HUES64 (cell line): ENCODE results near the gene PC.

Experiments used
- H3K27ac ChIP-seq: 2 replicates; pipeline ENCODE4 v1.7.0; 2013; ENCODE audit warnings: low read depth, low read length, inconsistent platforms
- H3K27me3 ChIP-seq: 2 replicates; pipeline ENCODE4 v1.6.1; 2013; ENCODE audit warnings: mild to moderate bottlenecking, low read length; ENCODE audit not compliant: insufficient read depth
- H3K36me3 ChIP-seq: 2 replicates; pipeline ENCODE4 v1.6.1; 2013; ENCODE audit warnings: mild to moderate bottlenecking, low read length; ENCODE audit not compliant: insufficient read depth
- H3K4me1 ChIP-seq: 2 replicates; pipeline ENCODE4 v1.6.1; 2013; ENCODE audit warnings: mild to moderate bottlenecking, low read length, moderate library complexity; ENCODE audit not compliant: insufficient read depth
- H3K4me3 ChIP-seq: 2 replicates; pipeline ENCODE4 v1.5.1; 2013; ENCODE audit warnings: mild to moderate bottlenecking, low read length, moderate library complexity
- H3K9ac ChIP-seq: 2 replicates; pipeline ENCODE4 v1.6.1; 2013; ENCODE audit warnings: mild to moderate bottlenecking, low read depth, low read length
- H3K9me3 ChIP-seq: 2 replicates; pipeline ENCODE4 v1.6.1; 2013; ENCODE audit warnings: low read depth, low read length; ENCODE audit not compliant: insufficient read depth
- WGBS: fragments of 150-250, 120-280 bp; methylation state at CpG from one replicate; pipeline ENCODE4 v1.1.7; 2013; ENCODE audit warnings: missing lambda C conversion rate; 5-methylcytosine and 5-hydroxymethylcytosine counted together

PC gene

DNA sequence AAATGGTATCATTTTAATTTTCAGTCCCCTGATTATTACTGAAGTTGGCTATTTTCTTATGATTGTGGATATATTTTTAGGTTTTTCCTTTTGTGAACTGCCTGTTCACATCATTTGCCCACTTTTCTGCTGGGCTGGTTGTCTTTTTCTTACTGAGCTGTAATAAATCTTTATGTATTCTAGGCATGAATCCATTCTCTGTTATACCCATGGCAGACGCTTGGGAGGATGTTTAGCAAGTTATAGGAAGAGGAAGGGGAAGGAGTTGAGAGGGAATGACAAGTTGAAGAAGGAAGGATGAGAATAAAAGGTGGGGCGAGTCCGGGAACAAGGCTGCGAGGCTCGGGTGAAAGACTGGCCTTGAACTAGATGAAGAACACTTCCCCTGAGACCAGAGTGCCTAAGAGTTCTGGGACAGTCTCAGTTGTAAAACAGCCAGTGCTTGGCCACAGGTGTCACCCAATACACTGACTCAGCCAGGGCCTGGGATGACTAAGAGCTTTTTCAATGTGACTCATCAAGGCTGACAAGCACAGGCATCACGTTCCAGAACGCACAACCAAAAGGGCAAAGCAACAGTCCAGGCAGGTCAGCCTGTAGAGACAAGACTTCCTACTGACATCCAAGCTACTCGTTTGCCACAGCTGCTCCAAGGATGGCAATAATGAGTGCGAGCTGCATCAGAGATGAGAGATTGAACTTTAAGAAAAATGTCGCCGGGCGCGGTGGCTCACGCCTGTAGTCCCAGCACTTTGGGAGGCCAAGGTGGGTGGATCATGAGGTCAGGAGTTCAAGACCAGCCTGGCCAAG is 66.1 kb downstream of the PC start:
- Histone ChIP-seq H3K4me1 (peaks cover 22% of the 10 kb centered on the region), H3K27ac (no peak overlapping the region), H3K4me3 (no peak overlapping the region)

DNA sequence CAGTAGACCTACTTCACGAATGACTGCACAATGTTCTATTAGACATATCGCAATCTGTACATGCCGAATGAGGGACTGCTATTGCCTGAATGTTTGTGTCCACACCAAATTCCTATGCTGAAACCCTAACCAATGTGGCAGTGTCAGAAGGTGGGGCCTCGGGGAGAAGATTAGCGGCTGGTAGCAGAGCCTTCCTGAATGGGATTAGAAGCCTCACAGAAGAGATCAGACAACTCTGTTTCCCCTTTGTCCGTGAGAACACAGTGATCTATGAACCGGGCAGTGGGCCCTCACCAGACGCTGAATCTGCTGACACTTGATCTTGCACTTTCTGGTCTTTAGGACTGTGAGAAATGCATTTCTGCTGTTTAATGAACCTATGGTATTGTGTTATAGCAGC is 68.2 kb downstream of the PC start:
- Histone ChIP-seq H3K9ac (no peak overlapping the region), H3K9me3 (no peaks in the 10 kb centered on the region), H3K36me3 (no peaks in the 10 kb centered on the region), H3K27me3 (no peaks in the 10 kb centered on the region), H3K4me3 (no peak overlapping the region), H3K27ac (no peak overlapping the region), H3K4me1 (peaks cover 24% of the 10 kb centered on the region)
- WGBS, result 81% methylated on average over 8 of the region's 8 CpGs

More for the DNA sequence above, 66.1 kb downstream of the PC start:
- no peak overlapping the region for H3K9ac ChIP-seq
- no peaks in the 10 kb centered on the region for H3K27me3 ChIP-seq
- WGBS, result 85% methylated on average over 14 of the region's 14 CpGs
- no peaks in the 10 kb centered on the region for H3K9me3 ChIP-seq
- H3K36me3 ChIP-seq, result no peaks in the 10 kb centered on the region

DNA sequence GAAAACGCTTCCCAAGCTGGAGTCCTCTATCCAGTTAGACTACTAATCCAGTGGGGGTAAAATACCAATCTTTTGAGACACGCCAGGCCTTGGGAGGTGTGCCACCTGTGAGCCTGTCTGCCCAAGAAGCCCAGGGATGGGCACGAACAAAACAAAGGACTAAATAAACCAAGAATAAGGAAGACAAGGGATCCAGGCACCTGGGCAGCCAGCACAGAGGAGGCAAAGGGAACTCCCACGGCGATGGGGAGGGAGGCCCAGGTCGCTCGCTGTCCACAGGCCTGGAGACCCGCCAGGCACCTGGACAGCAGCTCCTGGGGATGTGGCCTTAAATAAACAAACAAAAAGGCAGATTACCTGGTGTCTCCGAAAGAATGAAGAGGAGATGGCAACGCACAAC is 69.9 kb downstream of the PC start:
- Histone ChIP-seq H3K9me3 (no peaks in the 10 kb centered on the region), H3K27ac (no peak overlapping the region), H3K4me3 (no peak overlapping the region), H3K4me1 (peaks cover 14% of the 10 kb centered on the region; the same call in 1 of the 2 replicates), H3K36me3 (no peaks in the 10 kb centered on the region), H3K9ac (no peak overlapping the region), H3K27me3 (no peaks in the 10 kb centered on the region)
- WGBS, result 93% methylated on average over 10 of the region's 10 CpGs

DNA sequence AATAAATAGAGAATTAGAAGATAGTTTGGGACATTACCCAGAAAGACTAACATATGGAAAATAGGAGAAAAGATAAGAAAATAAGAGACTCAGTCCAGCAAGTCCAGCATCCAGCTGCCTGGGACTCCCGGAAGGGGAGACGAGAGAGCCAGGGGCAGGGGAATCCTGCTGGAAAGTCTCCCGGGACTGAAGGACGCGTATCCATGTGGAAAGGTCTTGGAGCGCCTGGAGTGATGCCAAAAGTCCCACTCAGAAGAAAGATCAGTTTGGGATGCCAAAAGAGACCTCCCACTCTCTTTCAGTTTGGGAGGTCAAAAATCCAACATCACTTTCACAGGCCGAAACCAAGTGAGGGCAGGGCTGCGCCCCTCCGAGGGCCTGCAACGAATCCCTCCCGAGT is 70.7 kb downstream of the PC start:
- Histone ChIP-seq H3K4me3 (no peak overlapping the region), H3K9me3 (no peaks in the 10 kb centered on the region), H3K27ac (no peak overlapping the region), H3K36me3 (no peaks in the 10 kb centered on the region), H3K27me3 (no peaks in the 10 kb centered on the region), H3K4me1 (peaks cover 8% of the 10 kb centered on the region; the same call in 1 of the 2 replicates), H3K9ac (no peak overlapping the region)
- 96% methylated on average over 11 of the region's 11 CpGs for WGBS

DNA sequence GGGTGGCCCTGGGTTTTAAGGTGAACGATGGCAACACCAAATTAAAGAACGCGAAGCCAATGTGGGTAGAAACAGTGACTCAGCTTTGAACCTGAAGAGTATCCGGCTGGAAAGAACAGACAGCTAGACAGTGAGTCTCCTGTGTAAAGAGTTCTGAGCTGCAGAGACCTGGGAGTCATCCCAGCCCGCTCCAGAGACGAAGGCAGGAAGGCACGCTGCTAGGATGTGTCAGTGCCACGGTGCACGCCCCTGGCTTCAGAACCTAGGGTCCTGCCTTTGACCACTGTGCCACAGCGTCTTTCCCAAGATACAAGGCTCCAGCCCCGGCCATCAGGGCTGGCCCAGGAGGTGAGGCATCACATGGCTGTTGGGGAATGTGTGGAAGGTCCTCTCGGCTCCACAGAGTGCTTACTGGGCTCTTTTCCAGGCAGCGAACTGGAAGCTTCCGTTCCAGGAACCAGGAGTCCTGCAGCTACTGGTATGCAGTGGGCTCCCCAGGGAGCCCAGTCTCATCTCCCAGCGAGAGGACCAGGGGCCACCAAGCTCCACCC is 71.4 kb downstream of the PC start:
- H3K9ac ChIP-seq, result no peak overlapping the region
- H3K4me1 ChIP-seq, result peaks cover 8% of the 10 kb centered on the region; the same call in 1 of the 2 replicates
- no peak overlapping the region for H3K27ac ChIP-seq
- no peaks in the 10 kb centered on the region for H3K9me3 ChIP-seq
- H3K27me3 ChIP-seq, result no peaks in the 10 kb centered on the region
- 89% methylated on average over 15 of the region's 15 CpGs for WGBS
- no peaks in the 10 kb centered on the region for H3K36me3 ChIP-seq
- H3K4me3 ChIP-seq, result no peak overlapping the region

DNA sequence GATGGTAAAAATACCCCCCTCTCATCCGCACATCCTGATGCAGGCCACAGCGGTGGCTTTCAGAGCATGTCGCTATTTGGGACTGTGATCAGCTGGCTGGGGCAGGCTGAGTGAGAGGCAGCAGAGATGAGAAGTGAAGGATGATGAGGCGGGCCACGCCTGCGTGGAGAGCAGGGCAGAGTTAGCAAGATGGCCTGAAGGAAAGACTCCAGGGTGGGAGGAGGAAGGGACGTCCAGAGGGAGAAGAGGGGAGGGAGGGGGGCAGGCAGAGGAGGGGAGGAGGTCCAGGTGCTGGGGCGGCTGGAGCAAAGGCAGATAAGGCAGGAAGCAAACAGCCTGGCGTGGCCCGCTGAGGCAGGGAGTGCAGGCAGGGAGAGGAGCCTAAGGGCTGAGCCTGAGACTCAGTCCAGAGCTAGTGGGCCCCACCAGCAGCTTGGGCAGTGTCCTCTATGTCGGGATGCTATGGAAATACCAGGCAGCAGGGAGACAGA is 72.2 kb downstream of the PC start:
- Histone ChIP-seq H3K9me3 (no peaks in the 10 kb centered on the region), H3K9ac (no peak overlapping the region), H3K27ac (no peak overlapping the region), H3K4me3 (no peak overlapping the region), H3K4me1 (peaks cover 10% of the 10 kb centered on the region), H3K27me3 (no peaks in the 10 kb centered on the region), H3K36me3 (no peaks in the 10 kb centered on the region)
- 78% methylated on average over 11 of the region's 11 CpGs for WGBS

DNA sequence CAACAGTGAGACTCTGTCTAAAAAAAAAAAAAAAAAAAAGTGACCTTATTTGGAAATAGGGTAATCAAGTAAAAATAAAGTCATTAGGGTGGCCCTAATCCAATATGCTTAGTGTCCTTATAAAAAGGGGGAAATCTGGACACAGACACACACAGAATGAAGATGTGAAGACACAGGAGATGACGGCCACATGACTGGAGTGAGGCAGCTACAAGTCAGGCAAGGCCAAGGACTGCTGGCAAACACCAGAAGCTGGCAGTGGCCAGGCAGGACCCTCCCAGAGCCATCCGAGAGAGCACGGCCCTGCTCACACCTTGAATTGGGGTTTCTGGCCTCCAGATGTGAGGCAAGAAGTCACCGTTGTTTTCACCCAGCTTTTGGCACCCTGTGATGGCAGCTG is 72.7 kb downstream of the PC start:
- H3K27ac ChIP-seq, result no peak overlapping the region
- H3K4me3 ChIP-seq, result no peak overlapping the region
- H3K9me3 ChIP-seq, result no peaks in the 10 kb centered on the region
- no peaks in the 10 kb centered on the region for H3K36me3 ChIP-seq
- H3K27me3 ChIP-seq, result no peaks in the 10 kb centered on the region
- 92% methylated on average over 4 of the region's 4 CpGs for WGBS
- no peak overlapping the region for H3K9ac ChIP-seq
- peaks cover 15% of the 10 kb centered on the region for H3K4me1 ChIP-seq

DNA sequence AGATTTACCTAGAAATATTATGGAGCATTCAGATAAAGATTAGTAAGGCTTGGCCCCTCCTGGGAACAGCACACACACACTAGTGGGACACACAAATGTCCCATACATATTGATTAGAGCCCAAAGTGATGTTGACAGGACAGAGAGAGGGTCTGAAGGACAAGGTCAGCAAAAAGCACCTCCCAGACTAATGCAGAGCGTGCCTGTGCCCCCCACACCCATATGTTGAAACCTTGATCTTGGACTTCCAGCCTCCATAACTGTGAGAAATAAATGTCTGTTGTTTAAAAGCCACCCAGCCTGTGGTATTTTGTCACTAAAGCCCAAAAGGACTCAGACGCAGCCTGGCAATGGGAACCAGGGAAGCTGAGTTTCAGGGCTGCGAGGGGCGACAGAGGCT is 73.7 kb downstream of the PC start:
- no peaks in the 10 kb centered on the region for H3K9me3 ChIP-seq
- no peaks in the 10 kb centered on the region for H3K27me3 ChIP-seq
- peaks cover 10% of the 10 kb centered on the region for H3K4me1 ChIP-seq
- no peak overlapping the region for H3K9ac ChIP-seq
- no peak overlapping the region for H3K4me3 ChIP-seq
- H3K36me3 ChIP-seq, result no peaks in the 10 kb centered on the region
- WGBS, result 96% methylated on average over 4 of the region's 4 CpGs
- no peak overlapping the region for H3K27ac ChIP-seq

DNA sequence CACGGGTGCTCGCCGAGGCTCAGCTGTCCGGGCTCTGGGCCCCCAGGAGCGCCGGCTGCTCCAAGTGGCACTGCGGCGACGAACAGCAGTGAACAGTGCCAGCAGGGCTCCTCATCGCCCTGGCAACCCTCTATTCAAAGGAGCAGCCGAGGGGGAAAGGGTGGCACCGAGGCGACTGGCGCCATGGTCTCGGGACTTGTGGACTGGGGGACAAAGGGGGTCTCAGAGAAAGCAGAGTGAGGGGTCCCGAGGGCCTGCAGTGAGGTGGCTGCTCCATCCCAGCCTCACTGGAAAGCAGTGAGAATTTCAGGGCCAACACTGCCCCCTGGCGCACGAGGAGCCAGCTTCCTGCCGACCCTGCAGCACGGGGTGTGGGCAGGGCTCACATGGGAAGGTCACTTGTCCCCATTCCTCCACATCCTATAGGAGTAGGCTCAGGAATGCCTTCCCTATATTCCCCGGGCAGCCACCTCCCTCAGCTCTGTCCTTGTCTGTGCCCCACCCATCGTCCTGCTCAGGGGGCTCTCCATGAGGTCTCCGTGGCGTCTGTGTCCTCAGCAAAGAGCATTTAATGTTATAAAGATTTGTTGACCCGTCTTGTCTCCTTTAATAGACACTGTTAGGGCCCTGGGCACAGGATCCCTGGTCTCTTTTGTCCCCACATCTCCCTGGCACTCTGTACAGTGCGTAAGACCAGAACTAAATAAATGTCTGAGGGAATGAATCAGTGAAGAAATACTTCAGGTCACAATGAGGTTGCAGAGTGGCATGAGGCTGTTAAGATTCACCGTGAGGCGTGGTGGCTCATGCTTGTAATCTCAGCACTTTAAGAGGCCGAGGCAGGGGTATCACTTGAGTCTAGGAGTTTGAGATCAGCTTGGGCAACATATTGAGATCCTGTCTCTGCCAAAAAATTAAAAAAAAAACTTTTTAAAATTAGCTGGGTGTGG is 74.9 kb downstream of the PC start:
- WGBS, result 71% methylated on average over 29 of the region's 29 CpGs
- Histone ChIP-seq H3K36me3 (no peaks in the 10 kb centered on the region), H3K27ac (no peak overlapping the region), H3K9me3 (no peaks in the 10 kb centered on the region), H3K4me3 (no peak overlapping the region), H3K4me1 (peaks cover 10% of the 10 kb centered on the region), H3K9ac (no peak overlapping the region), H3K27me3 (no peaks in the 10 kb centered on the region)

DNA sequence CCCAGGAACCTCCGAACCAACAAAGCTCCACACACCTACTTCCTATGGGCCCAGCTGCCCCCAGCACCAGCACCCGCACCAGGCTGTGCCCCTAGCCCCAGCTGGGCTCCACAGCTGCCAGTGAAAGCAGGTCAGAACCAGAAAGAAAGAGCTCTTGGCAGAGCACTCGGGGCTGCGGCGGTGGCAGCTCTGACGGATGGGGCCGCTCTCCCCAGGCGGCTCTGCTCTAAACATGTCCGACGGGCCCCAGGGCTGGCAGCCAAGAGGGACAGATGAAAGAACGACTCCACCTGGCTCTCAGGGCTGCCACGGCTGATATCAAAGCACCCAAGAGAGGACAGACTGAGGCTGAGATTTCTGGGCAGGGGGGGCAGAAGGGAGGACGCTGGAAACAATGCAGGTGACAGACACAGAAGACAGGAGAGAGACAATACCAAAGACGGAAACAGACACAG is 75.6 kb downstream of the PC start:
- Histone ChIP-seq H3K27ac (no peak overlapping the region), H3K4me3 (no peak overlapping the region), H3K9ac (no peak overlapping the region), H3K4me1 (peaks cover 10% of the 10 kb centered on the region), H3K9me3 (no peaks in the 10 kb centered on the region), H3K36me3 (no peaks in the 10 kb centered on the region), H3K27me3 (no peaks in the 10 kb centered on the region)
- WGBS, result 88% methylated on average over 14 of the region's 14 CpGs
